A549 (cell line): ENCODE results near the gene ZNF853. TPM values are rescaled to one million over a fixed set of nuclear protein-coding genes. Genes with fewer than 3 reads are reported as not detected.

Experiments used
- ATAC-seq, 2 experiments: fragments of 200-7000 bp in 1 of 2; fragments of >200 bp in 1 of 2; cut with Nextera tagmentation in 1 of 2; cut with Tn5 transposase in 1 of 2; 3 replicates each; pipeline versions ENCODE4 v1.8.0 to v1.9.1; 2018 to 2020; ENCODE audit warnings: mild to moderate bottlenecking in 1 of 2, moderate library complexity in 1 of 2
- CTCF ChIA-PET: fragments of 300-600 bp; sonication (Branson Sonifier 250); formaldehyde crosslinking; extraction: SDS; loops from one replicate; lab custom pipeline; 2021; ENCODE audit warnings: antibody characterized with exemption, inconsistent platforms; lab: Yijun Ruan, JAX
- POLR2A ChIA-PET: fragments of 350-600 bp; formaldehyde crosslinking; extraction: SDS; loops from one replicate; lab custom pipeline; 2021; ENCODE audit warnings: antibody characterized with exemption, inconsistent platforms; lab: Yijun Ruan, JAX
- DNase-seq, 2 experiments: peaks; one replicate each; pipeline versions ENCODE4 v3.0.0 to v3.0.0-alpha.2; 2011 to 2016; ENCODE audit warnings: low read depth in 1 of 2, low spot score in 1 of 2
- FAIRE-seq: peaks from 2 replicates; lab custom pipeline; 2011; peaks lifted over from hg19 to GRCh38; lab: Jason Lieb, UNC
- H3K27ac ChIP-seq, 2 experiments: fragments of >200 bp; sonication (Bioruptor Twin); formaldehyde crosslinking; 3 replicates each; pipeline ENCODE4 v1.5.1; 2016 to 2017
- H3K4me1 ChIP-seq: fragments of >200 bp; sonication (Bioruptor Twin); formaldehyde crosslinking; 3 replicates; pipeline ENCODE4 v1.6.1; 2016
- H3K4me2 ChIP-seq: fragments of >200 bp; sonication (Bioruptor Twin); formaldehyde crosslinking; 3 replicates; pipeline ENCODE4 v1.6.1; 2016
- H3K4me3 ChIP-seq: fragments of >200 bp; sonication (Bioruptor Twin); formaldehyde crosslinking; 3 replicates; pipeline ENCODE4 v1.5.1; 2016
- H3K9me3 ChIP-seq: fragments of >200 bp; sonication (Bioruptor Twin); formaldehyde crosslinking; 3 replicates; pipeline ENCODE4 v1.6.1; 2016
- CBX2 ChIP-seq: fragments of 200-600 bp; sonication (generic); IDR thresholded peaks from 2 replicates; pipeline ENCODE4 v1.6.1; 2016; ENCODE audit warnings: low read depth, mild to moderate bottlenecking, borderline replicate concordance
- CTCF ChIP-seq: fragments of >200 bp; sonication (Bioruptor Twin); formaldehyde crosslinking; IDR thresholded peaks from 3 replicates; pipeline ENCODE4 v1.5.1; 2016
- ELK1 ChIP-seq: fragments of 150-350 bp; IDR thresholded peaks from 2 replicates; pipeline ENCODE4 v1.6.1; 2014; ENCODE audit warnings: low read depth, mild to moderate bottlenecking, low read length
- ESRRA ChIP-seq: fragments of 150-350 bp; IDR thresholded peaks from 2 replicates; pipeline ENCODE4 v1.6.1; 2014; ENCODE audit warnings: mild to moderate bottlenecking, low read length, borderline replicate concordance
- FOXS1 ChIP-seq: fragments of 250-450 bp; sonication (Bioruptor Pico); IDR thresholded peaks from 2 replicates; pipeline ENCODE4 v1.5.0; 2020; ENCODE audit warnings: mild to moderate bottlenecking, moderate library complexity
- GATA3 ChIP-seq: IDR thresholded peaks from 2 replicates; pipeline ENCODE4 v1.6.1; 2012; ENCODE audit warnings: borderline replicate concordance
- HDAC2 ChIP-seq: fragments of 200-600 bp; sonication (generic); IDR thresholded peaks from 2 replicates; pipeline ENCODE4 v1.6.1; 2016
- HES2 ChIP-seq: fragments of >200 bp; sonication (Bioruptor Twin); formaldehyde crosslinking; IDR thresholded peaks from 2 replicates; pipeline ENCODE4 v1.6.1; 2016
- HOXA7 ChIP-seq: fragments of 250-450 bp; sonication (Bioruptor Pico); IDR thresholded peaks from 2 replicates; pipeline ENCODE4 v1.5.0; 2020; ENCODE audit warnings: mild to moderate bottlenecking, moderate library complexity
- HOXB5 ChIP-seq: fragments of 250-450 bp; sonication (Bioruptor Pico); IDR thresholded peaks from 2 replicates; pipeline ENCODE4 v1.5.0; 2020; ENCODE audit warnings: mild to moderate bottlenecking, moderate library complexity
- JUN ChIP-seq, 2 experiments: fragments of >200 bp; sonication (Bioruptor Twin); formaldehyde crosslinking; IDR thresholded peaks; 2 replicates in 1 of 2; 3 replicates in 1 of 2; pipeline ENCODE4 v1.6.1; 2016 to 2017
- JUNB ChIP-seq: fragments of >200 bp; sonication (Bioruptor Twin); formaldehyde crosslinking; IDR thresholded peaks from 2 replicates; pipeline ENCODE4 v1.6.1; 2016
- KDM5A ChIP-seq: fragments of 200-600 bp; sonication (generic); IDR thresholded peaks from 2 replicates; pipeline ENCODE4 v1.6.1; 2016; ENCODE audit warnings: antibody characterized with exemption, mild to moderate bottlenecking
- MAFK ChIP-seq: fragments of 450-650 bp; IDR thresholded peaks from 2 replicates; pipeline ENCODE4 v1.6.1; 2014; ENCODE audit not compliant: partially characterized antibody
- MAZ ChIP-seq: fragments of 150-350 bp; IDR thresholded peaks from 2 replicates; pipeline ENCODE4 v1.6.1; 2014; ENCODE audit warnings: antibody characterized with exemption, low read depth, low read length, borderline replicate concordance
- NR3C1 ChIP-seq: fragments of >200 bp; sonication (Bioruptor Twin); formaldehyde crosslinking; IDR thresholded peaks from 3 replicates; pipeline ENCODE4 v1.6.1; 2017
- PHF8 ChIP-seq: fragments of 200-600 bp; sonication (generic); IDR thresholded peaks from 2 replicates; pipeline ENCODE4 v1.6.1; 2016; ENCODE audit warnings: low read depth, mild to moderate bottlenecking, antibody characterized with exemption, moderate library complexity, borderline replicate concordance
- POLR2AphosphoS2 ChIP-seq: conservative IDR thresholded peaks from 2 replicates; pipeline ENCODE4 v1.6.1; 2012; ENCODE audit warnings: low read length, improper control_type of control experiment, inconsistent platforms
- RAD21 ChIP-seq, 2 experiments: fragments of >200 bp in 1 of 2; sonication (Bioruptor Twin) in 1 of 2; formaldehyde crosslinking in 1 of 2; IDR thresholded peaks in 1 of 2; conservative IDR thresholded peaks in 1 of 2; 2 replicates in 1 of 2; 3 replicates in 1 of 2; pipeline ENCODE4 v1.6.1; 2012 to 2018; ENCODE audit warnings: inconsistent platforms in 1 of 2
- REST ChIP-seq: fragments of 200-600 bp; sonication (generic); IDR thresholded peaks from 2 replicates; pipeline ENCODE4 v1.6.1; 2016; ENCODE audit warnings: antibody characterized with exemption, mild to moderate bottlenecking, moderate library complexity
- RFX5 ChIP-seq: fragments of 450-650 bp; IDR thresholded peaks from 2 replicates; pipeline ENCODE4 v1.7.1; 2014; ENCODE audit warnings: antibody characterized with exemption, mild to moderate bottlenecking, moderate library complexity
- RNF2 ChIP-seq: fragments of 200-600 bp; sonication (generic); IDR thresholded peaks from 2 replicates; pipeline ENCODE4 v1.6.1; 2016; ENCODE audit warnings: low read depth, mild to moderate bottlenecking, antibody characterized with exemption, moderate library complexity, borderline replicate concordance
- TP53 ChIP-seq: fragments of 250-450 bp; sonication (Bioruptor Pico); IDR thresholded peaks from 2 replicates; pipeline ENCODE4 v1.5.0; 2021; ENCODE audit warnings: mild to moderate bottlenecking, moderate library complexity
- USF2 ChIP-seq: fragments of 450-650 bp; IDR thresholded peaks from 2 replicates; pipeline ENCODE4 v1.6.1; 2014; ENCODE audit warnings: antibody characterized with exemption
- WGBS: methylation state at CpG from one replicate; pipeline ENCODE4 v1.1.6; 2017; ENCODE audit errors: missing lambda C conversion rate; 5-methylcytosine and 5-hydroxymethylcytosine counted together
- polyA plus RNA-seq, 4 experiments: library from polyadenylated mRNA; depleted of rRNA in 3 of 4; stranded (reverse); fragments of >200 nt; fragmentation: RNase III in 1 of 4; extraction: RNeasy Plus Mini Kit Qiagen cat#74134 plus additional on column Dnase treatment in 1 of 4; gene quantifications; 2 replicates in 3 of 4; 3 replicates in 1 of 4; pipeline ENCODE4 v1.2.3, GENCODE V29; 2011 to 2017
- TF ChIP-seq, protein P1 (sequence below): IDR thresholded peaks from 2 replicates; pipeline ENCODE4 v1.6.1; 2012; ENCODE audit warnings: low read depth, borderline replicate concordance

ZNF853 gene
- polyA plus RNA-seq, 2 of the 4 experiments (the other 2 are of a cell fraction), result 1.8 to 2.2 TPM

- Histone ChIP-seq H3K4me3 (no peak overlapping the region), H3K9me3 (peaks cover 26% of the 10 kb centered on the region; the same call in 2 of the 3 replicates), H3K4me2 (no peak overlapping the region), H3K4me1 (no peaks in the 10 kb centered on the region)
- POLR2A ChIA-PET, result no interaction called here
- no peak for TF ChIP-seq TP53 (CRISPR knock-in tag)
- TF ChIP-seq ELK1, result no peak
- TF ChIP-seq REST, result no peak
- TF ChIP-seq GATA3, result no peak
- TF ChIP-seq MAZ, result no peak
- no peak for TF ChIP-seq MAFK
- no peak for TF ChIP-seq JUNB
- no peak for TF ChIP-seq FOXS1
- TF ChIP-seq HES2, result no peak
- TF ChIP-seq NR3C1, result no peak
- no peak for TF ChIP-seq HOXA7 (CRISPR knock-in tag)
- TF ChIP-seq CTCF, result no peak
- no peak for TF ChIP-seq HDAC2
- TF ChIP-seq KDM5A, result no peak
- TF ChIP-seq PHF8, result no peak
- TF ChIP-seq RFX5, result no peak
- TF ChIP-seq, all 56 proteins: peak for 0
- FAIRE-seq (no peak), DNase-seq (no peak), ATAC-seq (no peak)
- CTCF ChIA-PET, result interaction anchor here (1.3 to 1.5 kb wide), 2 partner anchors 38 to 60 kb away, joined by 3 to 6 read pairs; partner anchors contain the start of gene INTS15
- 96% methylated on average over 9 of the region's 13 CpGs for WGBS
- H3K27ac ChIP-seq, result no peak overlapping the region
These were observed 34.0 kb downstream of the ZNF853 start for GRCh38 chr7:6649241-6649961.

GRCh38 chr7:6650086-6650485 is 34.7 kb downstream of the ZNF853 start:
- DNase-seq, result no peak
- no peak overlapping the region for H3K4me2 ChIP-seq
- H3K4me3 ChIP-seq, result no peak overlapping the region
- 98% methylated on average over 10 of the region's 10 CpGs for WGBS
- FAIRE-seq, result no peak
- ChIA-PET CTCF (interaction anchor here (1.3 to 1.5 kb wide), 2 partner anchors 38 to 60 kb away, joined by 3 to 6 read pairs; partner anchors contain the start of gene INTS15), POLR2A (no interaction called here)
- no peaks in the 10 kb centered on the region for H3K4me1 ChIP-seq
- H3K9me3 ChIP-seq, result peaks cover 31% of the 10 kb centered on the region; the same call in 2 of the 3 replicates
- H3K27ac ChIP-seq, result no peak overlapping the region
- no peak for ATAC-seq
- TF ChIP-seq HOXB5 (CRISPR knock-in tag) (no peak), POLR2AphosphoS2 (no peak), NR3C1 (no peak), RNF2 (no peak), CTCF (no peak), ESRRA (no peak), USF2 (no peak), CBX2 (no peak), JUN (IDR thresholded peaks at IDR 0.05) (no peak), RAD21 (conservative IDR thresholded peaks at IDR 0.05 in 1 of 2, IDR thresholded peaks at IDR 0.05 in 1 of 2) (no peak)
- TF ChIP-seq, protein P1, sequence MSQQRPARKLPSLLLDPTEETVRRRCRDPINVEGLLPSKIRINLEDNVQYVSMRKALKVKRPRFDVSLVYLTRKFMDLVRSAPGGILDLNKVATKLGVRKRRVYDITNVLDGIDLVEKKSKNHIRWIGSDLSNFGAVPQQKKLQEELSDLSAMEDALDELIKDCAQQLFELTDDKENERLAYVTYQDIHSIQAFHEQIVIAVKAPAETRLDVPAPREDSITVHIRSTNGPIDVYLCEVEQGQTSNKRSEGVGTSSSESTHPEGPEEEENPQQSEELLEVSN, result no peak
